ENCODE data around the gene CFL1.

CFL1 gene

DNA sequence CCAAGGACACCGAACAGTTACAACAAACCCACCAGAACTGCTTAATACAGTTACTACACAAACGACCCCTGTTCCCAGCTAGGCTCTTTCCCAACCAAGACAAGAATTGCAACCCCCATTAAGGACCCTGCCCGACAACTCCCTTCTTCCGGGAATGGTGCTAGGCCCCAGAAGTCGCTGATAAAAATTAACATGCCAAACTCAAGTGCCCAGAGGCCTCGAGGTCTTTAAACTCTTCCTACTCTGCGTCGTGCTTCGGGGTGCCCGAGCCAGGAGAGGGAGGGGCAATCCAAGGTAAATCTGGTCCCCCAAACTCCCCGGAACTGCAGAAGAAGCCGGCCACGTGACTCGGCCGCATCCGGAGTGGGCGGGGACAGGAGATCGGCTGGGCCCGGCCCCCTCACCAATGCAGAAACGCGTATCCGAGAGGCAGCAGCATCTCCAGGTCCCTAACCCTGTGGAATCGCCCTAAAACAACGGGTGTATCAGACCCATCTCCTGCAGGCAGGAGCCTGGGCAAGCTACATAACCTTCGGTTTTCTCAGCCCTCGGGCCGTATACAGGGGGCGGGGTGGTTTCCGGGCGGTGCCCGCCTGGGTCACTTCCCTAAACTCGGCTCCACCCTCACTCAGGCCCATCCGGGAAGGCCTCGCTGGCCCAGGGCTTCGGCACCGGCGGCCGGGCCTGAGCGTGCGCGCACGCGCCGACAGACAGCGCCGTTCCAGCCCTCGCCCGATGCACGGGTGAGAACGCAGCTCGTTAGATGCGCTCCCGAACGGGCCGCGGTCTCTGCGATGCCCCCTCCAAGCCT is 1.1 kb downstream of the CFL1 start:
- peak; percentile 78 for DNase-seq
- no peak for TF ChIP-seq CTCF (IDR thresholded peaks at IDR 0.05; ENCODE audit: low read depth, low read length)
- Histone ChIP-seq H3K9me3 (no peaks in the 10 kb centered on the region), H3K27me3 (no peaks in the 10 kb centered on the region), H3K4me1 (no peaks in the 10 kb centered on the region), H3K4me3 (ENCODE audit: low read depth, low read length) (peak overlapping the region; percentile 89), H3K36me3 (peaks cover 51% of the 10 kb centered on the region)

- H3K27me3 ChIP-seq: no peaks in the 10 kb centered on the region
Measured at GRCh38 chr11:65855927-65856363, 2.0 kb downstream of the CFL1 start.

DNA sequence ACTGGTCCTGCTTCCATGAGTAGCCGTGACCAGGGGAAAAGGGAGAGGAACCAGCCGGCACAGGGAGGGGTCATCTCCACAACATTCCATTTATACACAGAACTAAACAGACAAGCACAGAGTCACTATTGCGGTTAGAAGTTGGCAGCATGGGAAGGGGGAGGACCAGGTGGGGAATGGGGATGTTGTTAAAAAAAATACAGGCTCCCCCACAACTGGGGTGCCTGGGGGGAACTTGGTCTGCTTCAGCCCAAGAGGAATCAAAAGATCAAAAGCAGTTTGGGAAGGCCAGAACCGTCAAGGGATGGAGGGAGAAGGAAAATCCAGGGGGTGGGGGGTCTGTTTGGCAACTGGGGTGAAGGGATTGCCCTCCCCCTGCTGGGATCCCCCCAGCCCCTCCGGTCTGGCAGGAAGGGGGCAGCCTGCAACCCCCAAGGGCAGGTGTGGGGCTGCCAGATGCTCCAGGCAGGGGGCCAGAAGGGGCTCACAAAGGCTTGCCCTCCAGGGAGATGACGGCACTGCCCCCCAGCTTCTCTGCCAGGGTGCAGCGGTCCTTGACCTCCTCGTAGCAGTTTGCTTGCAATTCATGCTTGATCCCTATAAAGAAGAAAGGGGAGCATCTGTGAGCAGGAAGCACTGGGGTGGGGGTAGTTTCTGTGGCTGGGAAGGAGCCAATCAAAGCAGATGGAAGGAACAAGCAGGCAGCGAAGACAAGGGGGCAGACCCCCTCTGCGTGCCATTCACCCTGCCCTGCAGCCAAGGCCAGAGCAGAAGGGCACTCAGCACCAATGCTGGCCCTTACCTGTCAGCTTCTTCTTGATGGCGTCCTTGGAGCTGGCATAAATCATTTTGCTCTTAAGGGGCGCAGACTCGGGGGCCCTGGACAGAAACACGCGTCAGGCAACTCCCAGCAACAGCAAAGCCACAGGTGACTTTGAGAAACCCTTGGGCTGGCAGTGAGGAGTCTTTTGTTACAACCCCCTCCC is 2.8 kb downstream of the CFL1 start:
- H3K4me1 ChIP-seq: no peaks in the 10 kb centered on the region
- H3K9me3 ChIP-seq: no peaks in the 10 kb centered on the region
- no peak for DNase-seq
- H3K4me3 ChIP-seq (ENCODE audit: low read depth, low read length): no peak overlapping the region
- no peak for TF ChIP-seq CTCF (IDR thresholded peaks at IDR 0.05; ENCODE audit: low read depth, low read length)
- no peaks in the 10 kb centered on the region for H3K27me3 ChIP-seq
- peaks cover 55% of the 10 kb centered on the region for H3K36me3 ChIP-seq

More at GRCh38 chr11:65855927-65856363, 2.0 kb downstream of the CFL1 start:
- no peak for TF ChIP-seq CTCF (IDR thresholded peaks at IDR 0.05; ENCODE audit: low read depth, low read length)
- H3K9me3 ChIP-seq: no peaks in the 10 kb centered on the region
- no peaks in the 10 kb centered on the region for H3K4me1 ChIP-seq
- peak overlapping the region; percentile 89 for H3K4me3 ChIP-seq (ENCODE audit: low read depth, low read length)
- H3K36me3 ChIP-seq: peaks cover 55% of the 10 kb centered on the region
- DNase-seq: no peak

GRCh38 chr11:65854161-65854592 is 3.8 kb downstream of the CFL1 start:
- no peaks in the 10 kb centered on the region for H3K27me3 ChIP-seq
- H3K36me3 ChIP-seq: peaks cover 55% of the 10 kb centered on the region
- no peak overlapping the region for H3K4me3 ChIP-seq (ENCODE audit: low read depth, low read length)
- DNase-seq: no peak
- no peaks in the 10 kb centered on the region for H3K4me1 ChIP-seq
- TF ChIP-seq CTCF (IDR thresholded peaks at IDR 0.05; ENCODE audit: low read depth, low read length): no peak
- H3K9me3 ChIP-seq: no peaks in the 10 kb centered on the region

GRCh38 chr11:65853246-65853979 is 4.6 kb downstream of the CFL1 start:
- no peaks in the 10 kb centered on the region for H3K27me3 ChIP-seq

More at GRCh38 chr11:65853246-65853979, 4.6 kb downstream of the CFL1 start:
- DNase-seq: no peak
- Histone ChIP-seq H3K4me1 (no peaks in the 10 kb centered on the region), H3K4me3 (ENCODE audit: low read depth, low read length) (no peak overlapping the region), H3K9me3 (no peaks in the 10 kb centered on the region), H3K36me3 (peaks cover 55% of the 10 kb centered on the region)
- peak; percentile 33 for TF ChIP-seq CTCF (IDR thresholded peaks at IDR 0.05; ENCODE audit: low read depth, low read length)

All from BE2C (cell line).